IMR-90 (cell line): ENCODE results near the gene TDG. TPM values are rescaled to one million over a fixed set of nuclear protein-coding genes. Genes with fewer than 3 reads are reported as not detected.
A peak's percentile ranks its signal among the peaks of the same experiment; 100 is the strongest.

Source experiments
- ATAC-seq: fragments of 200-7000 bp; cut with Tn5 transposase; 2 replicates; pipeline ENCODE4 v1.9.1; 2020; ENCODE audit warnings: low read depth, mild to moderate bottlenecking, moderate library complexity
- BruUV-seq: library from RNA; stranded (reverse); fragments of 400-500 nt; replicated peaks from 2 replicates; lab custom pipeline; 2021; lab: Mats Ljungman, UMichigan
- CTCF ChIA-PET: fragments of 300-600 bp; formaldehyde crosslinking; extraction: SDS; loops from one replicate; lab custom pipeline; 2021; ENCODE audit warnings: antibody characterized with exemption; lab: Yijun Ruan, JAX
- POLR2A ChIA-PET: fragments of 300-600 bp; sonication (Branson Sonifier 250); formaldehyde crosslinking; loops from one replicate; lab custom pipeline; 2022; ENCODE audit warnings: antibody characterized with exemption; ENCODE audit not compliant: unreplicated experiment; lab: Charles Lee
- DNase-seq: peaks from one replicate; pipeline ENCODE4 v3.0.0; 2013
- H2AFZ ChIP-seq: replicated peaks from 2 replicates; pipeline ENCODE3; 2013; ENCODE audit warnings: low read length, mild to moderate bottlenecking; ENCODE audit not compliant: poor library complexity
- H2AK5ac ChIP-seq: 2 replicates; pipeline ENCODE4 v1.6.1; 2013; ENCODE audit warnings: low read depth, low read length, inconsistent platforms
- H2AK9ac ChIP-seq: replicated peaks from 2 replicates; pipeline ENCODE3; 2013; ENCODE audit warnings: mild to moderate bottlenecking, low read depth, low read length, moderate library complexity; ENCODE audit not compliant: poor library complexity
- H2BK120ac ChIP-seq: 2 replicates; pipeline ENCODE4 v1.6.1; 2013; ENCODE audit warnings: low read depth, low read length, inconsistent platforms
- H2BK15ac ChIP-seq: 3 replicates; pipeline ENCODE4 v1.6.1; 2013; ENCODE audit warnings: low read depth, low read length, inconsistent platforms
- H2BK20ac ChIP-seq: 2 replicates; pipeline ENCODE4 v1.6.1; 2013; ENCODE audit warnings: low read depth, mild to moderate bottlenecking, inconsistent platforms, low read length, moderate library complexity
- H2BK5ac ChIP-seq: 2 replicates; pipeline ENCODE4 v1.6.1; 2013; ENCODE audit warnings: mild to moderate bottlenecking, low read depth, low read length, inconsistent platforms; ENCODE audit not compliant: poor library complexity, severe bottlenecking
- H3K14ac ChIP-seq: replicated peaks from 2 replicates; pipeline ENCODE4 v1.6.1; 2013; ENCODE audit warnings: low read depth, low read length, inconsistent platforms
- H3K18ac ChIP-seq: 2 replicates; pipeline ENCODE4 v1.6.1; 2013; ENCODE audit warnings: low read depth, low read length, control low read depth
- H3K23ac ChIP-seq: 2 replicates; pipeline ENCODE4 v1.6.1; 2013; ENCODE audit warnings: low read depth, low read length, inconsistent platforms
- H3K27ac ChIP-seq: 2 replicates; pipeline ENCODE4 v1.5.1; 2013; ENCODE audit warnings: mild to moderate bottlenecking, control low read depth, low read length; ENCODE audit not compliant: insufficient read depth
- H3K27me3 ChIP-seq: 2 replicates; pipeline ENCODE4 v1.6.1; 2013; ENCODE audit warnings: low read length; ENCODE audit not compliant: control insufficient read depth, insufficient read depth
- H3K36me3 ChIP-seq: 2 replicates; pipeline ENCODE4 v1.6.1; 2013; ENCODE audit warnings: low read length, mixed read lengths; ENCODE audit not compliant: control insufficient read depth, insufficient read depth
- H3K4ac ChIP-seq: 2 replicates; pipeline ENCODE4 v1.6.1; 2013; ENCODE audit warnings: low read depth, low read length, inconsistent platforms
- H3K4me1 ChIP-seq: 2 replicates; pipeline ENCODE4 v1.6.1; 2013; ENCODE audit warnings: low read length, mixed read lengths; ENCODE audit not compliant: control insufficient read depth, insufficient read depth
- H3K4me2 ChIP-seq: 2 replicates; pipeline ENCODE4 v1.6.1; 2013; ENCODE audit warnings: low read depth, mild to moderate bottlenecking, control low read depth, low read length, moderate library complexity
- H3K4me3 ChIP-seq: 2 replicates; pipeline ENCODE4 v1.5.1; 2013; ENCODE audit warnings: low read depth, mild to moderate bottlenecking, control low read depth, low read length, moderate library complexity; ENCODE audit not compliant: insufficient read depth
- H3K56ac ChIP-seq: 2 replicates; pipeline ENCODE4 v1.6.1; 2013; ENCODE audit warnings: low read length, inconsistent platforms; ENCODE audit not compliant: insufficient read depth; ENCODE audit errors: extremely low read depth
- H3K79me1 ChIP-seq, 2 experiments: 2 replicates each; pipeline ENCODE4 v1.6.1; 2013; ENCODE audit warnings: low read length in 2 of 2, inconsistent platforms in 1 of 2, low read depth in 1 of 2
- H3K9ac ChIP-seq: 2 replicates; pipeline ENCODE4 v1.6.1; 2013; ENCODE audit warnings: low read depth, low read length, control low read depth
- H3K9me1 ChIP-seq: 2 replicates; pipeline ENCODE4 v1.6.1; 2013; ENCODE audit warnings: low read length, inconsistent platforms; ENCODE audit not compliant: insufficient read depth
- H3K9me3 ChIP-seq: 2 replicates; pipeline ENCODE4 v1.6.1; 2013; ENCODE audit warnings: low read length; ENCODE audit not compliant: control insufficient read depth, insufficient read depth
- H4K20me1 ChIP-seq: 2 replicates; pipeline ENCODE4 v1.6.1; 2013; ENCODE audit warnings: low read length, inconsistent platforms; ENCODE audit not compliant: insufficient read depth
- H4K5ac ChIP-seq: 2 replicates; pipeline ENCODE4 v1.6.1; 2013; ENCODE audit warnings: mild to moderate bottlenecking, low read depth, low read length, control low read depth
- H4K8ac ChIP-seq, 2 experiments: 2 replicates each; pipeline ENCODE4 v1.6.1; 2013; ENCODE audit warnings: low read depth in 2 of 2, low read length in 2 of 2, control low read depth in 1 of 2, inconsistent platforms in 1 of 2
- H4K91ac ChIP-seq: 2 replicates; pipeline ENCODE4 v1.6.1; 2013; ENCODE audit warnings: low read depth, low read length, inconsistent platforms; ENCODE audit not compliant: insufficient read depth
- BHLHE40 ChIP-seq: fragments of 150-350 bp; IDR thresholded peaks from 2 replicates; pipeline ENCODE4 v1.6.1; 2016; ENCODE audit warnings: mild to moderate bottlenecking, low read depth, low read length
- CTCF ChIP-seq: conservative IDR thresholded peaks from 2 replicates; pipeline ENCODE4 v1.5.1; 2012; ENCODE audit warnings: mild to moderate bottlenecking, low read depth, low read length, improper control_type of control experiment
- ELK1 ChIP-seq: fragments of 150-350 bp; IDR thresholded peaks from 2 replicates; pipeline ENCODE4 v1.6.1; 2016; ENCODE audit warnings: low read depth, mild to moderate bottlenecking, low read length, moderate library complexity, borderline replicate concordance
- MAFK ChIP-seq: IDR thresholded peaks from 2 replicates; pipeline ENCODE4 v1.6.1; 2012; ENCODE audit warnings: low read depth, low read length, improper control_type of control experiment
- MAZ ChIP-seq: IDR thresholded peaks from 2 replicates; pipeline ENCODE4 v1.6.1; 2012; ENCODE audit warnings: low read depth, mild to moderate bottlenecking, low read length, improper control_type of control experiment, moderate library complexity, borderline replicate concordance
- MXI1 ChIP-seq: IDR thresholded peaks from 2 replicates; pipeline ENCODE4 v1.6.1; 2012; ENCODE audit warnings: low read depth, mild to moderate bottlenecking, low read length, moderate library complexity, borderline replicate concordance
- POLR2A ChIP-seq: IDR thresholded peaks from 2 replicates; pipeline ENCODE4 v1.6.1; 2012; ENCODE audit warnings: mild to moderate bottlenecking, low read depth, low read length
- WGBS, 2 experiments: methylation state at CpG; one replicate each; pipeline versions ENCODE4 v1.1.5 to v1.1.7; 2013; ENCODE audit warnings: missing lambda C conversion rate in 2 of 2; ENCODE audit not compliant: insufficient read length in 1 of 2; ENCODE audit errors: extremely low coverage in 2 of 2; 5-methylcytosine and 5-hydroxymethylcytosine counted together
- dilution Hi-C: fragments of 300-500 bp; cut with HindIII; formaldehyde crosslinking; loops from one replicate; pipeline ENCODE4 v1.14.3; 2018; ENCODE audit warnings: low sequenced_read_pairs; ENCODE audit not compliant: unreplicated experiment
- in situ Hi-C: fragments of 300-500 bp; cut with MboI; formaldehyde crosslinking; loops from 3 replicates; pipeline ENCODE4 v1.14.3; 2019; ENCODE audit warnings: low sequenced_read_pairs, inconsistent platforms, mixed read lengths
- intact Hi-C: fragments of 100-400 bp; cut with micrococcal nuclease; formaldehyde crosslinking; loops from 2 replicates; pipeline ENCODE4 v1.10.0; 2022
- polyA plus RNA-seq, 3 experiments: library from polyadenylated mRNA; depleted of rRNA; stranded (reverse); fragments of >200 nt; gene quantifications; 2 replicates each; pipeline ENCODE4 v1.2.3, GENCODE V29; 2012; ENCODE audit warnings: low replicate concordance in 1 of 3
- total RNA-seq: library from RNA; depleted of rRNA; stranded (reverse); fragments of >200 nt; gene quantifications from 2 replicates; pipeline ENCODE4 v1.2.3, GENCODE V29; 2012

Gene TDG
- total and polyA plus RNA-seq, 2 of the 4 experiments (the other 2 are of a cell fraction): 14.0 to 14.7 TPM

GRCh38 chr12:103929046-103929783 is 36.5 kb upstream of the TDG start:
- Histone ChIP-seq H2BK5ac (peak overlapping the region; percentile 92), H3K9me3 (no peaks in the 10 kb centered on the region), H3K56ac (peak overlapping the region; percentile 94), H3K18ac (peak overlapping the region; percentile 86), H3K79me1 (peaks cover 7 to 26% of the 10 kb centered on the region in 2 experiments), H2BK20ac (peak overlapping the region; percentile 75), H2AK9ac (peak overlapping the region; percentile 97), H4K5ac (peak overlapping the region; percentile 95), H3K4me2 (peak overlapping the region; percentile 90), H4K91ac (peak overlapping the region; percentile 94), H3K9ac (peak overlapping the region; percentile 94), H3K4me1 (peaks cover 5% of the 10 kb centered on the region), H4K20me1 (peaks cover 29% of the 10 kb centered on the region), H3K36me3 (peaks cover 5% of the 10 kb centered on the region; the same call in 1 of the 2 replicates), H3K23ac (peak overlapping the region; percentile 95), H2BK15ac (peak overlapping the region; percentile 86), H3K4ac (peak overlapping the region; percentile 97), H3K27ac (peak overlapping the region; percentile 92), H4K8ac (peak overlapping the region; percentile 89 to 99), H2AK5ac (peak overlapping the region; percentile 61), H3K14ac (peak overlapping the region; percentile 95), H3K9me1 (peaks cover 3% of the 10 kb centered on the region; the same call in 1 of the 2 replicates), H2AFZ (peak overlapping the region; percentile 93), H3K27me3 (no peaks in the 10 kb centered on the region), H3K4me3 (peak overlapping the region; percentile 51), H2BK120ac (peak overlapping the region; percentile 92)
- peak; percentile 74 for TF ChIP-seq POLR2A
- TF ChIP-seq ELK1: no peak
- TF ChIP-seq MXI1: peak; percentile 19; the same call in 1 of the 2 replicates
- no peak for TF ChIP-seq BHLHE40
- TF ChIP-seq MAFK: no peak
- TF ChIP-seq MAZ: peak; percentile 31; the same call in 1 of the 2 replicates
- no peak for TF ChIP-seq CTCF
- WGBS, 2 experiments: 0% methylated on average over 21 of the region's 37 CpGs; no CpG with 5 or more reads in 1 of the 2 experiments
- POLR2A ChIA-PET: interaction anchor here (0.6 kb wide), 2 partner anchors 34 to 74 kb away, joined by 3 read pairs; no protein-coding TSS in a partner anchor
- DNase-seq (peak; percentile 92), ATAC-seq (peak; percentile 66)
- in situ Hi-C loops (no loop called here), intact Hi-C loops (loop anchor here (2.0 kb wide), 1 partner anchor 20 kb away; no protein-coding TSS in a partner anchor), dilution Hi-C loops (no loop called here)
- BruUV-seq: no TSS peak
- CTCF ChIA-PET: interaction anchor here (1.0 to 1.2 kb wide), 2 partner anchors 34 to 73 kb away, joined by 3 to 4 read pairs; no protein-coding TSS in a partner anchor
